Mammary epithelial cell (primary cell): ENCODE measurements around the gene ID2.

ENCODE experiments used
- CTCF ChIP-seq, 2 donors: IDR thresholded peaks in 1 of 2; conservative IDR thresholded peaks in 1 of 2; 2 replicates each; pipeline ENCODE4 v1.5.1; 2011 to 2012; ENCODE audit warnings: inconsistent platforms in 2 of 2, low read length in 2 of 2, mild to moderate bottlenecking in 2 of 2, control low read depth in 1 of 2, low read depth in 1 of 2; ENCODE audit not compliant: insufficient read depth in 1 of 2; ENCODE audit errors: extremely low read depth in 1 of 2
- EZH2 ChIP-seq: IDR thresholded peaks from 2 replicates; pipeline ENCODE4 v1.6.1; 2012; ENCODE audit warnings: low read length, inconsistent platforms, borderline replicate concordance

- TF ChIP-seq EZH2, result no peak
- TF ChIP-seq CTCF (conservative IDR thresholded peaks at IDR 0.05 in 1 of 2, IDR thresholded peaks at IDR 0.05 in 1 of 2; ENCODE audit: extremely low read depth in 1 of 2, insufficient read depth in 1 of 2, low read depth in 1 of 2, low read length in 2 of 2), result no peak
Observed at GRCh38 chr2:8638327-8638726, 43.5 kb upstream of the ID2 start.
